Prostate gland (tissue), 2 donors: ENCODE measurements around the gene EHBP1.

Experiments used
- CTCF ChIP-seq, 4 experiments: fragments of 200-600 bp in 2 of 4; fragments of 450-650 bp in 2 of 4; sonication (generic) in 2 of 4; IDR thresholded peaks; 1 replicate in 3 of 4; 2 replicates in 1 of 4; pipeline ENCODE4 v1.5.1; 2016 to 2019; ENCODE audit warnings: antibody characterized with exemption in 4 of 4, mild to moderate bottlenecking in 2 of 4, moderate library complexity in 2 of 4
- POLR2A ChIP-seq: fragments of 450-650 bp; IDR thresholded peaks from one replicate; pipeline ENCODE4 v1.6.1; 2016; ENCODE audit warnings: antibody characterized with exemption, mild to moderate bottlenecking

- TF ChIP-seq CTCF (IDR thresholded peaks at IDR 0.05) (no peak), POLR2A (no peak)
These were observed 222.5 kb downstream of the EHBP1 start for GRCh38 chr2:62928015-62928414.
